Measurements from ENCODE around the gene SIK2.

- TF ChIP-seq CTCF (IDR thresholded peaks at IDR 0.05) (no peak), EZH2 (IDR thresholded peaks at IDR 0.05; ENCODE audit: borderline replicate concordance, insufficient read depth, low read depth, low read length, poor library complexity, severe bottlenecking) (no peak)
Observed at GRCh38 chr11:111699579-111700156, 97.4 kb downstream of the SIK2 start.
